ENCODE measurements around the gene PDPK1. TPM values are rescaled to one million over a fixed set of nuclear protein-coding genes. Genes with fewer than 3 reads are reported as not detected.
A peak's percentile ranks its signal among the peaks of the same experiment; 100 is the strongest.

The PDPK1 gene
- total RNA-seq, 1 experiment from 2014 or later = 32.3 TPM

DNA sequence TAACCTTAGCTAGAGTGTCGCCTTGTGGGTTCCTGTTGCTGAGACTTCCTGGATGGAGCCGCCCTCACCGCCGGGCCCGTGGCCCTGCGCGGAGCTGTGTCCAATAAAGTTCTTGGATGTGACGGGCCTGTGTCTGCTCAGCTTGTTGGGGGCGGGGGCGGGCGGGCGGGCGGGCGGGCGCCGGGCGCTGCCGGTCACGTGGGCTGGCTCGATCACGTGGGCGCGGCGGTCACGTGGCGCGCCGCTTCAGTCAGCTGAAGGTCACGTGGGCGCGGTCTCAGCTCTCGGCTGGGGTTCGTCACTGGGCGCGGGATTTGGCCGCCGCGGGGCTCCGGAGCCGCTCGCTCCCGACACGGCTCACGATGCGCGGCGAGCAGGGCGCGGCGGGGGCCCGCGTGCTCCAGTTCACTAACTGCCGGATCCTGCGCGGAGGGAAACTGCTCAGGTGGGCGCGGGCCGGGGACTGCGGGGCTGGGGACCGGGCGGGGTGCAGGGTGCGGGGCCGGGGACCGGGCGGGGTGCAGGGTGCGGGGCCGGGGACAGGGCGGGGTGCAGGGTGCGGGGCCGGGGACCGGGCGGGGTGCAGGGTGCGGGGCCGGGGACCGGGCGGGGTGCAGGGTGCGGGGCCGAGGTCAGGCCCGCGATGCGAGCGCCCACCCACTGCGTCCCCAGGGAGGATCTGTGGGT, 17.6 kb upstream of the PDPK1 start, which contains the start of gene AMDHD2:
TSS of gene AMDHD2 (plus strand) at position 275 of the 687 bp plus-strand sequence. CDS start at position 363, 88 bp downstream.
- POLR2A ChIA-PET = interaction anchor here (0.7 to 4.2 kb wide), 10 partner anchors 12 to 365 kb away, joined by 3 to 62 read pairs (median 4); partner anchors contain the start of genes CEMP1, ECI1, KCTD5 and PDPK1
- no TSS peak for BruUV-seq (replicated peaks)
- no peaks in the 10 kb centered on the region for H3K27me3 Mint-ChIP-seq (ENCODE audit: insufficient read depth, unreplicated experiment)
- TF ChIP-seq, protein P1, sequence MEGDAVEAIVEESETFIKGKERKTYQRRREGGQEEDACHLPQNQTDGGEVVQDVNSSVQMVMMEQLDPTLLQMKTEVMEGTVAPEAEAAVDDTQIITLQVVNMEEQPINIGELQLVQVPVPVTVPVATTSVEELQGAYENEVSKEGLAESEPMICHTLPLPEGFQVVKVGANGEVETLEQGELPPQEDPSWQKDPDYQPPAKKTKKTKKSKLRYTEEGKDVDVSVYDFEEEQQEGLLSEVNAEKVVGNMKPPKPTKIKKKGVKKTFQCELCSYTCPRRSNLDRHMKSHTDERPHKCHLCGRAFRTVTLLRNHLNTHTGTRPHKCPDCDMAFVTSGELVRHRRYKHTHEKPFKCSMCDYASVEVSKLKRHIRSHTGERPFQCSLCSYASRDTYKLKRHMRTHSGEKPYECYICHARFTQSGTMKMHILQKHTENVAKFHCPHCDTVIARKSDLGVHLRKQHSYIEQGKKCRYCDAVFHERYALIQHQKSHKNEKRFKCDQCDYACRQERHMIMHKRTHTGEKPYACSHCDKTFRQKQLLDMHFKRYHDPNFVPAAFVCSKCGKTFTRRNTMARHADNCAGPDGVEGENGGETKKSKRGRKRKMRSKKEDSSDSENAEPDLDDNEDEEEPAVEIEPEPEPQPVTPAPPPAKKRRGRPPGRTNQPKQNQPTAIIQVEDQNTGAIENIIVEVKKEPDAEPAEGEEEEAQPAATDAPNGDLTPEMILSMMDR (IDR thresholded peaks at IDR 0.05; ENCODE audit: unreplicated experiment) = no peak
- CTCF ChIA-PET = interaction anchor here (0.8 to 1.0 kb wide), 3 partner anchors 11 to 70 kb away, joined by 4 to 5 read pairs (median 4); partner anchors contain the start of gene CEMP1
- DNase-seq (ENCODE audit: unreplicated experiment) = peak; percentile 86
- H3K4me3 Mint-ChIP-seq (ENCODE audit: unreplicated experiment) = peak within 1 kb of the TSS; percentile 78
- peaks cover 38% of the 10 kb centered on the region for H3K4me1 Mint-ChIP-seq (ENCODE audit: insufficient read depth, unreplicated experiment)
- H3K36me3 Mint-ChIP-seq (ENCODE audit: insufficient read depth, unreplicated experiment) = peaks cover 52% of the 10 kb centered on the region
- H3K9me3 Mint-ChIP-seq (ENCODE audit: unreplicated experiment) = no peaks in the 10 kb centered on the region
- intact Hi-C loops (cut with micrococcal nuclease) = no loop called here
- H3K27ac Mint-ChIP-seq (ENCODE audit: low read depth, unreplicated experiment) = peak within 1 kb of the TSS; percentile 54

- Mint-ChIP-seq H3K36me3 (ENCODE audit: insufficient read depth, unreplicated experiment) (peaks cover 58% of the 10 kb centered on the region), H3K27me3 (ENCODE audit: insufficient read depth, unreplicated experiment) (no peaks in the 10 kb centered on the region), H3K4me1 (ENCODE audit: insufficient read depth, unreplicated experiment) (peaks cover 36% of the 10 kb centered on the region), H3K27ac (ENCODE audit: low read depth, unreplicated experiment) (peak overlapping the region; percentile 35), H3K4me3 (ENCODE audit: unreplicated experiment) (peak overlapping the region; percentile 78), H3K9me3 (ENCODE audit: unreplicated experiment) (no peaks in the 10 kb centered on the region)
- peak; percentile 57 for DNase-seq (ENCODE audit: unreplicated experiment)
- intact Hi-C loops (cut with micrococcal nuclease) = no loop called here
- CTCF ChIA-PET = interaction anchor here (0.8 to 1.0 kb wide), 2 partner anchors 10 to 15 kb away, joined by 4 to 5 read pairs; partner anchors contain the start of gene CEMP1
- TF ChIP-seq, protein P1 (IDR thresholded peaks at IDR 0.05; ENCODE audit: unreplicated experiment) = no peak
- POLR2A ChIA-PET = interaction anchor here (0.6 to 4.2 kb wide), 11 partner anchors 11 to 569 kb away, joined by 3 to 62 read pairs (median 4); partner anchors contain the start of genes CCNF, CEMP1, KCTD5 and PDPK1
- no TSS peak for BruUV-seq (replicated peaks)
Observed at GRCh38 chr16:2520784-2521531, 16.9 kb upstream of the PDPK1 start.

DNA sequence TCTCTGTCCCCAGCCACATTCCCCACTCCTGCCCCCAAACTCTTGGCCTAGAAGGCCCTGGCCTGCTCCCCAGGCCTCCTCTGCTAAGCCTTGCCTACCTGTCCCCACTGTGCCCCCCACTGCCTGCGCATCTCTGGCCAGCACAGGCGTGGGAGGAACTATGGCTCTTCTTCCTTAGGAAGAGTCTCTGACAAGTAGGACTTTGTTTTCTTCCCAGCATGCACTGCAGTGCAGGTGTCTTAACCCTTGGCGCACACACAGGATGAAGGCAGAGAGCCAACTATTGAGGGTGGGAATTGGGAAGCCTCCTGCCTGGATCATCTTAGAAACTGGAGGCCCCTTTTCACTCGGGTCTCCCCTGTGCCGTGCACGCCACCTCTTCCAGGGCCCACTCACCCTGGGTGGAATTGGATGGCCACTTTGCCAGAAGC, 14.0 kb upstream of the PDPK1 start:
- peaks cover 47% of the 10 kb centered on the region for H3K36me3 Mint-ChIP-seq (ENCODE audit: insufficient read depth, unreplicated experiment)

More for the DNA sequence above, 14.0 kb upstream of the PDPK1 start:
- H3K4me1 Mint-ChIP-seq (ENCODE audit: insufficient read depth, unreplicated experiment) = peaks cover 24% of the 10 kb centered on the region
- TF ChIP-seq, protein P1 (IDR thresholded peaks at IDR 0.05; ENCODE audit: unreplicated experiment) = no peak
- H3K27me3 Mint-ChIP-seq (ENCODE audit: insufficient read depth, unreplicated experiment) = no peaks in the 10 kb centered on the region
- DNase-seq (ENCODE audit: unreplicated experiment) = no peak
- BruUV-seq (replicated peaks) = no TSS peak
- CTCF ChIA-PET = interaction anchor here (0.6 kb wide), 2 partner anchors 53 to 440 kb away, joined by 3 read pairs; no protein-coding TSS in a partner anchor
- no peak overlapping the region for H3K27ac Mint-ChIP-seq (ENCODE audit: low read depth, unreplicated experiment)
- no peaks in the 10 kb centered on the region for H3K9me3 Mint-ChIP-seq (ENCODE audit: unreplicated experiment)
- intact Hi-C loops (cut with micrococcal nuclease) = no loop called here
- H3K4me3 Mint-ChIP-seq (ENCODE audit: unreplicated experiment) = no peak overlapping the region
- POLR2A ChIA-PET = interaction anchor here (0.6 to 0.7 kb wide), 2 partner anchors 9 to 13 kb away, joined by 3 read pairs; no protein-coding TSS in a partner anchor

Data from MCF 10A (cell line).